Fibroblast of mammary gland (primary cell): Measurements from ENCODE around the gene SRL.

Source experiments
- DNase-seq: peaks from one replicate; pipeline ENCODE4 v3.0.0-alpha.2; 2010; ENCODE audit warnings: low read depth
- H3K4me3 ChIP-seq: 2 replicates; pipeline ENCODE4 v1.5.1; 2011; ENCODE audit warnings: low read depth, mild to moderate bottlenecking, low read length, moderate library complexity; ENCODE audit not compliant: control insufficient read depth
- TF ChIP-seq, protein P1 (sequence below): conservative IDR thresholded peaks from 2 replicates; pipeline ENCODE4 v1.5.1; 2011; ENCODE audit warnings: low read depth, low read length, inconsistent platforms; ENCODE audit not compliant: control insufficient read depth, insufficient read depth

The SRL gene

DNA sequence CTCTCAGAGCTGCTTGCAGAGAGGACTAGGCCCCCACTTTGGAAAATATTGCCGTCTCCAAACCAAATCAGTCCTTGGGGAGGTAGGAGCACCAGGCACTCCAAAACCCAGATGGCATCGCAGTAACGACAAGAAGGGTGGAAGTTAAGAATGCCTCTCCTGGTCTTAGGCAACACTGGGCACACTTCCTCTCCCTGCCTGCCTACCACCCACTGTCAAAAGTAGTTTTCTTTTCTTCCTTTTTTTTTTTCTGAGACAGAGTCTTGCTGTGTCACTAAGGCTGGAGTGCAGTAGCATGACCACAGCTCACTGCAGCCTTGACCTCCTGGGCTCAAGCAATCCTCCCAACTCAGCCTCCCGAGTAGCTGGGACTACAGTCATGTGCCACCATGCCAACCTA is 47.2 kb downstream of the SRL start:
- DNase-seq: no peak
- H3K4me3 ChIP-seq: no peak overlapping the region
- TF ChIP-seq, protein P1, sequence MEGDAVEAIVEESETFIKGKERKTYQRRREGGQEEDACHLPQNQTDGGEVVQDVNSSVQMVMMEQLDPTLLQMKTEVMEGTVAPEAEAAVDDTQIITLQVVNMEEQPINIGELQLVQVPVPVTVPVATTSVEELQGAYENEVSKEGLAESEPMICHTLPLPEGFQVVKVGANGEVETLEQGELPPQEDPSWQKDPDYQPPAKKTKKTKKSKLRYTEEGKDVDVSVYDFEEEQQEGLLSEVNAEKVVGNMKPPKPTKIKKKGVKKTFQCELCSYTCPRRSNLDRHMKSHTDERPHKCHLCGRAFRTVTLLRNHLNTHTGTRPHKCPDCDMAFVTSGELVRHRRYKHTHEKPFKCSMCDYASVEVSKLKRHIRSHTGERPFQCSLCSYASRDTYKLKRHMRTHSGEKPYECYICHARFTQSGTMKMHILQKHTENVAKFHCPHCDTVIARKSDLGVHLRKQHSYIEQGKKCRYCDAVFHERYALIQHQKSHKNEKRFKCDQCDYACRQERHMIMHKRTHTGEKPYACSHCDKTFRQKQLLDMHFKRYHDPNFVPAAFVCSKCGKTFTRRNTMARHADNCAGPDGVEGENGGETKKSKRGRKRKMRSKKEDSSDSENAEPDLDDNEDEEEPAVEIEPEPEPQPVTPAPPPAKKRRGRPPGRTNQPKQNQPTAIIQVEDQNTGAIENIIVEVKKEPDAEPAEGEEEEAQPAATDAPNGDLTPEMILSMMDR: no peak

DNA sequence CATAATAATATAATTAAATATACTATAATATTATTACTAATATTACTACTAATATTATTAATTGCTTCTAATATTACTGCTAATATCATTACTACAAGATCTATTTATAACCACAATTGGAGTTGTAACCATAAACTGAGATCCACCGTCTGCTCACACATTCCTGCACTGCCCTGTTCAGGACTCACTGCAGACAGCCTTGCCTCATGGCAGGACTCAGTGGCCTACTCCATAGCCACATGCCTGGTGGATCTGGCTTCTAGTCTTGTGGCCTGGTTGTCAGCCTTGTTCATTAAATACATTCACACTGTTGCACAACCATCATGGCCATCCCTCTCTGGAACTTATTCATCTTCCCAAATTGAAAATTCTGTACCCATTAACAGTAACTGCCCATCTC is 48.0 kb downstream of the SRL start:
- no peak for DNase-seq
- no peak overlapping the region for H3K4me3 ChIP-seq
- TF ChIP-seq, protein P1: no peak

DNA sequence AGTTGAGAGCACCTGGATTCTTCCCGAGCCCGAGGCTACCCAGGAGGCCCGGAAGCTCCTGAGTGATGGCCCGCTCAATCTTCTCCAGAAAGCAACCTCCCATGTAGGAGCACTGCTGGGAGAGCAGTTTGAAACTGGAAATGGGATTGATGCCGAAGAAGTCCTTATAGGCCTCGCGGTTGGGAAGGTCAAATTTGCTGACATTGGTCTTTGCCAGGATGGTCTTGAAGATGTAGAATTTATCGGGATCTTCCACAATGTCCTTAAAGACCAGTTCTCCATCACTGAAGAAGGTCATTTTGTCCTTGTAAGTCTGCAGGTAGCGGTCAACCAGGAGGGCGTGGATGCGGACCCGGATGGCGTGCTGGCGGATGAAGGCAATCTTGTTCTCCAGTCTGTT is 49.7 kb downstream of the SRL start:
- TF ChIP-seq, protein P1: no peak
- no peak for DNase-seq
- no peak overlapping the region for H3K4me3 ChIP-seq

DNA sequence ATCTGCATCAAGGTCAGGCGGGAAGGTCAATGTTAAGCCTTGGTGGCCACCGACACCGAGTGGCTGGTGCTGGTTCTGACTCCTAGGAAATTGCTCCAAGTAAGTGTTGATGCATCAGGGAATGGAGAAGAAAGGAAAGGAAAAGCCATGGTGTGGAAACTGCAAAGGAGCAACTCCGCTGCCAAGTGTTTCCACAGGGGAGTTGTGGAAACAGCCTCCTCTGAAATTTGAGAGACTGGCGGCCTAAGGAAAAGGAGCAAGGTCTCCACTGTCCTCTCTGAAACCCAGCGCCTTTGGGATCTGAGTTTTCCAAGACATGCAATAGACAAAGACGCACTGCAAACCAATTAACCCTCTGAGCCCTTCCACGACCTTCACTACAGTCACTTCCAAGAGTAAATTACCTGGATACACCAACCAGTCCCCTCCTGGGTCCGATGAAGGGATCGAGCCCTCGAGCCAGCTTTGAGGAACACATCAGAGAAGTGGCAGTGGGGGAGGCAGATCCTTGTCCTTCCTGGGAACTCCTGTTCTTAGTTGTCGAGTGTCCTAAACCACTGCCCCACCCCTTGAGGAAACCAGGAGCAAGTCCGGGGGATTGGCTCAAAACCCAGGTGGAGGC is 51.1 kb downstream of the SRL start:
- no peak for DNase-seq
- TF ChIP-seq, protein P1: no peak
- no peak overlapping the region for H3K4me3 ChIP-seq

DNA sequence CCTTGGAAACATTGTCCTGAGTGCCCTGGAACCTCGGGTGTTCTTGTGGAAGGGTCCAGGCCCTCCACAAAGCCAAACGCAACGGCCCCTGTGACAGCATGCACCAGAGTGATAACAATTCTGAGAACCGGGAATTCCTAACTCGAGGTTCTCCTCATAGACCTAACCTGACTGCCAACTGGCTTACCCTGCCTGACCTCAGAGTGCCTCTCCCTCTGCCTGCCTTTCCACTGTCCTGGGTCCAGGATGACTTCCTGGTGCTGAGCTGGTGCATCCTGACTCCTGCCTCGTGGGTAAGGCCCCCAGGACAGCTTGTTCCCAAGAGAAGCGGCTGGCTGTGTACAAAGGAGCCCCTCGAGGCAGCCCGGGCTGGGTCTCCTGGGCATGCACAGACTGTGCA is 51.8 kb downstream of the SRL start:
- no peak overlapping the region for H3K4me3 ChIP-seq
- TF ChIP-seq, protein P1: no peak
- DNase-seq: no peak

DNA sequence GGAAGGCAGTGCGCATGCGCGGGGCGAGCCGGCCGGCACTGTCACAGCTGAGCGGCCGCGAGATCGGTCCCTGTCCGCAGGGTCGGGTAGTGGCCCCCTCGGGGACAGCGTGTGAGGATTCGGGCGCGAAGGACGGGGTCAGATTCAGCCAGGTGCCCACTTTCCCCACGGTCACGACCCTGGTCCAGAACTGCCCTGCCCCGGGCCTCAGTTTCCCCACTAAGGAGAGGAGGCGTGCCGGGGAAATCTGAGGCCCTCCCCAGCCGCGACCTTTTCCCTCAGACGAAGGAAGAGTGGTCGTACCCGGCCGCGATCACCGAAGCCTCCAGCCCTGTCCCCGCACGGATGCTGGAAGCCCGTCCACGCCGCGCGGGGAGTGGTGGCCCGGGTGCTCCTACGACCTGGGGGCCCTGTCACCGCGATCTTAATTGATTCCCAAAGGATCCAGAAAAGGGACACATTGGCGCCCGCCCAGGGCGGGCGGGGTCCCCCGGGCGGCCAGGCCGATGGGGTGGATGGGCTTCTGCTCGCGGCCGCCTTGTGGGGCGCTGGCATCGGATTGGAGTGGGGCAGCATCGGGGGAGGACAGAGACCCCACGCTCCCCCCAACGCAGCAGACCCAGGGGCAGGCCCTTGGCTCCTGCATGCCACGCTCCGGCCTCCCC is 57.7 kb downstream of the SRL start:
- no peak for DNase-seq
- H3K4me3 ChIP-seq: peak overlapping the region; percentile 59
- TF ChIP-seq, protein P1: no peak
